H1 (cell line): ENCODE measurements around the gene GATA1.
A peak's percentile ranks its signal among the peaks of the same experiment; 100 is the strongest.

Experiments used
- BACH1 ChIP-seq: IDR thresholded peaks from 2 replicates; pipeline ENCODE4 v1.6.1; 2012; ENCODE audit warnings: low read length, improper control_type of control experiment
- CBX8 ChIP-seq: fragments of 300-800, 300-1000 bp; sonication (generic); IDR thresholded peaks from 2 replicates; pipeline ENCODE4 v1.7.1; 2016; ENCODE audit warnings: low read depth, low read length, borderline replicate concordance
- CEBPB ChIP-seq: IDR thresholded peaks from 2 replicates; pipeline ENCODE4 v1.6.1; 2012; ENCODE audit warnings: low read depth, low read length
- EGR1 ChIP-seq: IDR thresholded peaks from 2 replicates; pipeline ENCODE4 v1.6.1; 2011; ENCODE audit warnings: low read depth, low read length, borderline replicate concordance
- EZH2 ChIP-seq: fragments of 200-600 bp; sonication (generic); IDR thresholded peaks from 2 replicates; pipeline ENCODE4 v1.7.1; 2012; ENCODE audit warnings: low read depth, mild to moderate bottlenecking, moderate library complexity, low read length, inconsistent platforms; ENCODE audit not compliant: severe bottlenecking
- KDM1A ChIP-seq: fragments of 200-600, 300-600 bp; sonication (generic); IDR thresholded peaks from 2 replicates; pipeline ENCODE4 v1.7.1; 2016; ENCODE audit warnings: mild to moderate bottlenecking, low read length, borderline replicate concordance
- POLR2A ChIP-seq, 2 experiments: IDR thresholded peaks; 1 replicate in 1 of 2; 2 replicates in 1 of 2; pipeline ENCODE4 v1.6.1; 2011; ENCODE audit warnings: low read depth in 2 of 2, low read length in 2 of 2, mild to moderate bottlenecking in 2 of 2; ENCODE audit errors: control extremely low read depth in 1 of 2
- POLR2AphosphoS5 ChIP-seq: IDR thresholded peaks from 2 replicates; pipeline ENCODE4 v1.6.1; 2011; ENCODE audit warnings: low read depth, low read length
- RAD21 ChIP-seq, 2 experiments: IDR thresholded peaks in 1 of 2; conservative IDR thresholded peaks in 1 of 2; 2 replicates each; pipeline ENCODE4 v1.6.1; 2011; ENCODE audit warnings: low read depth in 2 of 2, low read length in 2 of 2, improper control_type of control experiment in 1 of 2, inconsistent platforms in 1 of 2, mild to moderate bottlenecking in 1 of 2, moderate library complexity in 1 of 2
- SIN3A ChIP-seq, 2 experiments: IDR thresholded peaks in 1 of 2; conservative IDR thresholded peaks in 1 of 2; 2 replicates each; pipeline ENCODE4 v1.6.1; 2011 to 2012; ENCODE audit warnings: low read length in 2 of 2, improper control_type of control experiment in 1 of 2, low read depth in 1 of 2, mild to moderate bottlenecking in 1 of 2
- SP2 ChIP-seq: IDR thresholded peaks from 2 replicates; pipeline ENCODE4 v1.6.1; 2012; ENCODE audit warnings: mild to moderate bottlenecking, low read length, inconsistent platforms
- YY1 ChIP-seq: IDR thresholded peaks from 2 replicates; pipeline ENCODE4 v1.6.1; 2011; ENCODE audit warnings: low read depth, mild to moderate bottlenecking, low read length
- TF ChIP-seq, protein P1 (sequence below), 3 experiments: IDR thresholded peaks; 1 replicate in 2 of 3; 2 replicates in 1 of 3; pipeline versions ENCODE4 v1.5.1 to v1.6.1; 2011; ENCODE audit warnings: low read length in 3 of 3, mild to moderate bottlenecking in 3 of 3, inconsistent platforms in 2 of 3, low read depth in 1 of 3, moderate library complexity in 1 of 3; ENCODE audit not compliant: insufficient read depth in 1 of 3; ENCODE audit errors: control extremely low read depth in 1 of 3

DNA sequence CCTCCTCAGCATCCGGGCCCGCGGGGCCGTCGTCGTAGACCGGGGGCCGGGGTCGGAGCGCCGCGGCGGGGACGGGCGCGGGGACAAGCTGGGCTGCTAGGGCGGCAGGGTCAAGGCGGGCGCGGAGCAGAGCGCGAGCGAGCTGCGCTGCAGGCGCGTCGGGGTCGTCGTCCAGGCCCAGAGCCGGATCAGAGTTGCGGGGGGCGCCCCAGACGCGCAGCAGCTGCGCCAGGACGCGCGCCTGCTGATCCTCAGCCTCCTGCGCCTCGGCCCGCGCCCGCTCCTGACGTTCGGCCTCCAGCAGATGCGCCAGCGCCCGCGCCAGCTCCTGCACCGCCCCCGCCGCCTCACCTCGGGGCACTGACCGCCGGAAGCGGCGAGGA, 45.5 kb downstream of the GATA1 start:
- TF ChIP-seq, protein P1, sequence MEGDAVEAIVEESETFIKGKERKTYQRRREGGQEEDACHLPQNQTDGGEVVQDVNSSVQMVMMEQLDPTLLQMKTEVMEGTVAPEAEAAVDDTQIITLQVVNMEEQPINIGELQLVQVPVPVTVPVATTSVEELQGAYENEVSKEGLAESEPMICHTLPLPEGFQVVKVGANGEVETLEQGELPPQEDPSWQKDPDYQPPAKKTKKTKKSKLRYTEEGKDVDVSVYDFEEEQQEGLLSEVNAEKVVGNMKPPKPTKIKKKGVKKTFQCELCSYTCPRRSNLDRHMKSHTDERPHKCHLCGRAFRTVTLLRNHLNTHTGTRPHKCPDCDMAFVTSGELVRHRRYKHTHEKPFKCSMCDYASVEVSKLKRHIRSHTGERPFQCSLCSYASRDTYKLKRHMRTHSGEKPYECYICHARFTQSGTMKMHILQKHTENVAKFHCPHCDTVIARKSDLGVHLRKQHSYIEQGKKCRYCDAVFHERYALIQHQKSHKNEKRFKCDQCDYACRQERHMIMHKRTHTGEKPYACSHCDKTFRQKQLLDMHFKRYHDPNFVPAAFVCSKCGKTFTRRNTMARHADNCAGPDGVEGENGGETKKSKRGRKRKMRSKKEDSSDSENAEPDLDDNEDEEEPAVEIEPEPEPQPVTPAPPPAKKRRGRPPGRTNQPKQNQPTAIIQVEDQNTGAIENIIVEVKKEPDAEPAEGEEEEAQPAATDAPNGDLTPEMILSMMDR (IDR thresholded peaks at IDR 0.05; ENCODE audit: control extremely low read depth in 1 of 3, insufficient read depth in 1 of 3, low read depth in 1 of 3, low read length in 3 of 3), result no peak
- peak; percentile 55 for TF ChIP-seq EZH2
- TF ChIP-seq CEBPB, result no peak
- TF ChIP-seq SIN3A (conservative IDR thresholded peaks at IDR 0.05 in 1 of 2, IDR thresholded peaks at IDR 0.05 in 1 of 2; ENCODE audit: low read depth in 1 of 2, low read length in 2 of 2), result no peak
- no peak for TF ChIP-seq SP2
- 0 out of 2 replicates have a peak, but pooled peaks have one; percentile 30 for TF ChIP-seq EGR1
- TF ChIP-seq YY1, result no peak
- no peak for TF ChIP-seq KDM1A
- no peak for TF ChIP-seq POLR2A (IDR thresholded peaks at IDR 0.05; ENCODE audit: control extremely low read depth in 1 of 2, low read depth in 2 of 2, low read length in 2 of 2)
- no peak for TF ChIP-seq RAD21 (IDR thresholded peaks at IDR 0.05 in 1 of 2, conservative IDR thresholded peaks at IDR 0.05 in 1 of 2; ENCODE audit: low read depth in 2 of 2, low read length in 2 of 2)
- TF ChIP-seq BACH1, result no peak
- no peak for TF ChIP-seq CBX8
- no peak for TF ChIP-seq POLR2AphosphoS5
